Erythroblast (primary cell): ENCODE data around the gene MAPK1.

Experiments used
- GATA1 ChIP-seq: IDR thresholded peaks from 2 replicates; pipeline ENCODE4 v1.6.1; 2011; ENCODE audit warnings: low read depth, mild to moderate bottlenecking, control low read depth, low read length, moderate library complexity
- POLR2A ChIP-seq: IDR thresholded peaks from 2 replicates; pipeline ENCODE4 v1.6.1; 2011; ENCODE audit warnings: mild to moderate bottlenecking, low read length

DNA sequence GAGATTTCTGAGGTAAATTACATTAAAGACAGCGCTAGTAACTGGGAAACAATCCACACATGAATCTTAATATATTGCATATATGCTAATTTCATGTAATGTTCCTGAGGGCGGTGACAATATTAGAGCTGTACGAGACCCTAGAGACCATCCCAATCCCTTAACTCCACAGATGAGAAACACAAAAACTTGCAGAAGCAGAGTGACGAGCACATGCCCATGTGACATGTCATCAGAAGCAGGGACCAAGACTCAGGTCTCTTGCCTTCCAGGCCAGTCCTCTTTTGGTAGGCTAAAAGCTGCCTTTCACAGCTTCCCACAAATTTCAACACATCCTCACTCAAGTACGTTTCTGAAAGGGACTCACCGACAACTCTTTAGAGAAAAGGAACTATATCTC lies 11.8 kb downstream of the MAPK1 start:
- TF ChIP-seq POLR2A: no peak
- no peak for TF ChIP-seq GATA1
